ENCODE data around the gene KLK4. TPM values are rescaled to one million over a fixed set of nuclear protein-coding genes. Genes with fewer than 3 reads are reported as not detected.

Gene KLK4, protein sequence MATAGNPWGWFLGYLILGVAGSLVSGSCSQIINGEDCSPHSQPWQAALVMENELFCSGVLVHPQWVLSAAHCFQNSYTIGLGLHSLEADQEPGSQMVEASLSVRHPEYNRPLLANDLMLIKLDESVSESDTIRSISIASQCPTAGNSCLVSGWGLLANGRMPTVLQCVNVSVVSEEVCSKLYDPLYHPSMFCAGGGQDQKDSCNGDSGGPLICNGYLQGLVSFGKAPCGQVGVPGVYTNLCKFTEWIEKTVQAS
- 0.17 TPM for polyA plus RNA-seq (2012; ENCODE audit: low read depth, missing spikeins)

DNA sequence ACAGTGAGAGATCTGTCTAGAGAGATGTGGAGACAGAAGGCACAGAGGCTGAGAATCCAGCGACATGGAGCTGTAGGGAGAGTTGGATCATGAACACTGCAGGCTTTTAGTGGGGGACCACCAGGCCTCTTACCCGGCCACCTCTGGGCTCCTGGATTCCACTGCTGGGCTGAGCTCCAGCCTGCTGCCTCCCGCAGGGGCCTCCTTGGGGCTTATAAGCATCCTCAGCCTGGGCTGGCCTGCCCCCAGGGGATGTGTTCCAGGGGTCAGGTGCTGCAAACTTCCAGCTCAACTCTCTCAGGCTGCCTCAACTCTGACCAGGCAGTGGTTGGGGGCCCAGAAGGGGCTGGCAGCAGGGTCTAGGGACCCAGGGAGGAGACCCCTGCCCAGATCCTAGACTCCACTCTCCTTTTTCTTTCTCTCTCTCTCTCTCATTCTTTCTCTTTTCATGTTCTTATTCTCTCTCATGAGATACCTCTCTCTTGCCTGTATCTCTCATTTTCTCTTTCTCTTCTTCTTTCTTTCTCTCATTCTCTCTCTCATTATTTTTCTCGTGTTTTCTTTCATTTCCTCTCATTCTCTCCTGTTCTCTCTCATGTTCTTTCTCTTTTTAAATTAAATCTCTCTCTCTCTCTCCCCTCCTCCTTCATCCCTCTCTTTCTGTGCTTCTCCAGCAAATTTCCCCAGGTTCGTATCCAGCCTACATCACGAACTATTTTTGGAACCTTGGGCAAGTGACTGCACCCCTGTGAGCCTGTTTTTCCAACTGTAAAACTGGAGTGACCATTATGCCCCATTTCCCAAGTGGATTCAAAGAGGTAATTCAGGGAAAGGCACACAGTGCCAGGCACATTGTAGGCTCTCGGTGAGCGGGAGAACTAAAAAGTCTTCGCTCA, at the start of gene KLK4:
Gene KLK4, minus strand, starts transcription at position 190 of the 896 bp plus-strand sequence. CDS start 657 bp downstream, outside the sequence.
- TF ChIP-seq POLR2AphosphoS5 (IDR thresholded peaks at IDR 0.05; ENCODE audit: low read depth, low read length) = no peak
- TF ChIP-seq TAF1 (IDR thresholded peaks at IDR 0.05; ENCODE audit: low read depth, low read length) = no peak
- no peak for FAIRE-seq

DNA sequence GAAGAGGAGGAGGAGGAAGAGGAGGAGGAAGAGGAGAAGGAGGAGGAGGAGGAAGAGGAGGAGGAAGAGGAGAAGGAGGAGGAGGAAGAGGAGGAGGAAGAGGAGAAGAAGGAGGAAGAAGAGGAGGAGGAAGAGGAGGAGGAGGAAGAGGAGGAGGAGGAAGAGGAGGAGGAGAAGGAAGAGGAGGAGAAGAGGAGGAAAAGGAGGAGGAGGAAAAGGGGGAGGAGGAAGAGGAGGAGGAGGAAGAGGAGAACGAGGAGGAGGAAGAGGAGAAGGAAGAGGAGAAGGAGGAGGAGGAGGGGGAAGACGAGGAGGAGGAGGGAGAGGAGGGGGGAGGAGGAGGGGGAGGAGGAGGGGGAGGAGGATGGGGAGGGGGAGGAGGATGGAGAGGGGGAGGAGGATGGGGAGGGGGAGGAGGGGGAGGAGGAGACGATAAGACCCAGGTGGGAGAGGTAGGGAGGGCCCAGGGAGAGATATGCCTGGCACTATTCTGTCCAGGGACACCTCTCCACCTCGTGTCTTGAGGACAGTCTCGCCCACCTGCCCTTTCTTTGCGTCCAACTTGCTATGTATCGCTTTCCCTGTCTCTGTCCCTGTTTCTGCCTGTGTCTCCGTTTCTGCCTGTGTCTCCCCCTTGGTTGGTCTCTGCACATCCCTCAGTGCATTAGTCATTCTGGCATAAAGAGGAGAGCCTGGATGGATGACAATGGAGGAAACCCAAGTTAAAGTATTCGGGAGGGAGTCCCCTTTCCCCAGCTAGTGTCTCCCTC, 48.7 kb upstream of the KLK4 start:
- DNase-seq (ENCODE audit: insufficient read length, low spot score) (no peak), FAIRE-seq (no peak)
- TF ChIP-seq SPI1 (IDR thresholded peaks at IDR 0.05; ENCODE audit: low read depth, low read length) (no peak), POLR2A (IDR thresholded peaks at IDR 0.05; ENCODE audit: low read depth, low read length) (no peak), POLR2AphosphoS5 (IDR thresholded peaks at IDR 0.05; ENCODE audit: low read depth, low read length) (no peak), TAF1 (IDR thresholded peaks at IDR 0.05; ENCODE audit: low read depth, low read length) (no peak), PAX5 (IDR thresholded peaks at IDR 0.05; ENCODE audit: insufficient read depth, low read length, severe bottlenecking) (no peak)

More for the DNA sequence above, at the start of gene KLK4:
- no peak for DNase-seq (ENCODE audit: insufficient read length, low spot score)

DNA sequence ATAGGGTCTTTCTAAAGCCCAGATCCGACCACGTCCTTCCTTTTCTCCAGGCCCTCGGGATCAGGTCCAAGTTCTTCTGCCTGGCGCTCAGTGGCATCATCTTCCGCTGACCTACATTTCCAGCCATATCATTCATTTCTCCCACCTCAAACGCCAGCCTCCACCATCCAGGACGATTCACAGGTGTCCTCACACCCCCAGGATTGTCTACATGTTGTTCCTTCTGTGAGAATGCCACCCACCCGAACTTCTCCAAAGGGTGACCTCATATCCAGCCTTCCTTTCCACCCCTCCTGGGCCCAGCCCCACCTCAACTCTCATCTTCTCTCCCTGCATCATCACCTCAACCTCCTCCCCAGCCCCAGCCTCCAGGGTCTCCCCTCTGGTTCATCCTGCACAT, 46.4 kb upstream of the KLK4 start:
- no peak for FAIRE-seq

DNA sequence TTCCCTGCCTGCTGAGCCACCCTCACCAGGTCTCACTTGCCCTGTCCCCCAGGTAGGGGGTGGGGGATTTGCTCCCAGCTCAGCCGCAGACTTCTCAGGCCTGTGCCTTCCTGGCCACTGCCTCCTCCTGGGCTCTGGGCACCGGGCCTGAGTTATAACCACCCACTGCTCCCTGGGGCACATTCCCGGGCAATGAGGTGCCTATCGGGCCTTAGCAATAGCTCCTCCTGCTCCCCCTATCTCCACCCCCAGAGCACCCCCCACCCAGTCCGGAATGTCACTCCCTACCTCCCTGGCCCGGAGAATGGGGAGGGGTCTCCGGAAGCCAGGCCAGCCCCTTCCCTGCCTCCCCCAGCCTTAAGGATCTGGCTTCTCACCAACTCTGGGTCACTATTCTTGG, 41.7 kb upstream of the KLK4 start, which contains the start of gene KLK5:
Gene KLK5, minus strand, starts transcription at position 129 of the 400 bp plus-strand sequence. CDS start 381 bp downstream, outside the sequence.
- FAIRE-seq (no peak), DNase-seq (ENCODE audit: insufficient read length, low spot score) (no peak)
- no peak for TF ChIP-seq POLR2A (IDR thresholded peaks at IDR 0.05; ENCODE audit: low read depth, low read length)
- TF ChIP-seq POU2F2 (IDR thresholded peaks at IDR 0.05; ENCODE audit: low read depth, low read length) = no peak
- no peak for TF ChIP-seq POLR2AphosphoS5 (IDR thresholded peaks at IDR 0.05; ENCODE audit: low read depth, low read length)

More for the DNA sequence above, 46.4 kb upstream of the KLK4 start:
- no peak for DNase-seq (ENCODE audit: insufficient read length, low spot score)
- no peak for TF ChIP-seq SPI1 (IDR thresholded peaks at IDR 0.05; ENCODE audit: low read depth, low read length)
- TF ChIP-seq POLR2AphosphoS5 (IDR thresholded peaks at IDR 0.05; ENCODE audit: low read depth, low read length) = no peak
- TF ChIP-seq POLR2A (IDR thresholded peaks at IDR 0.05; ENCODE audit: low read depth, low read length) = no peak
- TF ChIP-seq POU2F2 (IDR thresholded peaks at IDR 0.05; ENCODE audit: low read depth, low read length) = no peak

DNA sequence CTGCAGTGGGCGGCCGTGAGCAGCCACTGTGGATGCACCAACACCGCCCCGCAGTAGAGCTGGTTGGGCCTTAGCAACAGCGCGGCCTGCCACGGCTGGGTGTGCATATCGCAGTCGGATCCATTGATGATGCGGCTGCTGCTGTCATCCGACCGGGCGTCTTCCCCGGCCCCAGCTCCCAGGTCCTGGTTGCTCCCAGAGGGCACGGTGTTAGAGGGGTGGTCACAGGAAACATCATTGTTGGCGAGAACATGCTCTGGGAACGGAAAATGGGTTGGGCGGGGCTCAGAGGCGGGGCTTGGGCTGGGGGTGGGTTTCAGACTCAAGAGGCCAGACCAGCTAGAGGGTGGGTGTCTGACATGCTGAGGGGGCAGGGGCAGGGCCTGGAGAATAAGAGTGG, 38.7 kb upstream of the KLK4 start:
- no peak for DNase-seq (ENCODE audit: insufficient read length, low spot score)
- no peak for TF ChIP-seq TAF1 (IDR thresholded peaks at IDR 0.05; ENCODE audit: low read depth, low read length)
- no peak for TF ChIP-seq SPI1 (IDR thresholded peaks at IDR 0.05; ENCODE audit: low read depth, low read length)
- no peak for TF ChIP-seq POLR2AphosphoS5 (IDR thresholded peaks at IDR 0.05; ENCODE audit: low read depth, low read length)
- TF ChIP-seq POU2F2 (IDR thresholded peaks at IDR 0.05; ENCODE audit: low read depth, low read length) = no peak
- FAIRE-seq = no peak

DNA sequence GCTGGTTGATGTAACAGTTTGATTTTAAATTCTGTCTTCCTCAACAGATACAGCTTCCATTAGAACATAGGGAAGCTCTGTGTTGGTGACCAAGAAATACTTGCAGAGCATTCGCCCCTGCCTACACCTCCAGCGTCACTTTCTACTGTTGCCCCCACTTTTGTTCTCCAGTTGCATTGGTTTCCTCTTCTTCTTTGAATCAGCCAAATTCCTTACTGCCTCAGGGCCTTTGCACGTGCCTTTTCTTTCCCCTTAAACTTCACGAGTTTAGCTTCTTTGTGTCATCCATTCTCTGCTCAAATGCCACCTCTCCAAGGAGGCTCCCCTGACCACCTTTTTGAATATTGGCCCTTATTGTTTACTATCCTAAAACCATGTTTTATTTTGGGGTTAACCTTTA, 35.9 kb upstream of the KLK4 start:
- FAIRE-seq (no peak), DNase-seq (ENCODE audit: insufficient read length, low spot score) (no peak)
- TF ChIP-seq TAF1 (IDR thresholded peaks at IDR 0.05; ENCODE audit: low read depth, low read length) (no peak), POLR2AphosphoS5 (IDR thresholded peaks at IDR 0.05; ENCODE audit: low read depth, low read length) (no peak), POLR2A (IDR thresholded peaks at IDR 0.05; ENCODE audit: low read depth, low read length) (no peak), SPI1 (IDR thresholded peaks at IDR 0.05; ENCODE audit: low read depth, low read length) (no peak), PAX5 (IDR thresholded peaks at IDR 0.05; ENCODE audit: insufficient read depth, low read length, severe bottlenecking) (no peak), POU2F2 (IDR thresholded peaks at IDR 0.05; ENCODE audit: low read depth, low read length) (no peak)

DNA sequence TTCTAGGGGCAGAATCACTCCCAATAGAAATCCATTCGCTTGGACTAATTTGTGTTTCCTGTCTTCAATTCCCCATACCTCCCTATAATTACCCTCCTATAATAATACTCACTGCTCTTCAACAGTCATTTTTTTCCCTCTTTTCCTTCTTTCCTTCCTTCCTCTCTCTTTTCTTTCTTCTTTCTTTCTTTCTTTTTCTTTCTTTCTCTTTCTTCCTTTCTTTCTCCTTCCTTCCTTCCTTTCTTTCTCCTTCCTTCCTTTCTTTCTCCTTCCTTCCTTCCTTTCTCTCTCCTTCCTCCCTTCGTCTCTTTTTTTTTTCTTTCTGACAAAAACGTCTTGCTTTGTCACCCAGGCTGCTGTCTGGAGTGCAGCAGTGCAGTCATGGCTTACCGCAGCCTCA, 33.6 kb upstream of the KLK4 start:
- DNase-seq (ENCODE audit: insufficient read length, low spot score) (no peak), FAIRE-seq (no peak)
- TF ChIP-seq TAF1 (IDR thresholded peaks at IDR 0.05; ENCODE audit: low read depth, low read length) (no peak), SPI1 (IDR thresholded peaks at IDR 0.05; ENCODE audit: low read depth, low read length) (no peak), POLR2AphosphoS5 (IDR thresholded peaks at IDR 0.05; ENCODE audit: low read depth, low read length) (no peak), POLR2A (IDR thresholded peaks at IDR 0.05; ENCODE audit: low read depth, low read length) (no peak), PAX5 (IDR thresholded peaks at IDR 0.05; ENCODE audit: insufficient read depth, low read length, severe bottlenecking) (no peak), POU2F2 (IDR thresholded peaks at IDR 0.05; ENCODE audit: low read depth, low read length) (no peak)

DNA sequence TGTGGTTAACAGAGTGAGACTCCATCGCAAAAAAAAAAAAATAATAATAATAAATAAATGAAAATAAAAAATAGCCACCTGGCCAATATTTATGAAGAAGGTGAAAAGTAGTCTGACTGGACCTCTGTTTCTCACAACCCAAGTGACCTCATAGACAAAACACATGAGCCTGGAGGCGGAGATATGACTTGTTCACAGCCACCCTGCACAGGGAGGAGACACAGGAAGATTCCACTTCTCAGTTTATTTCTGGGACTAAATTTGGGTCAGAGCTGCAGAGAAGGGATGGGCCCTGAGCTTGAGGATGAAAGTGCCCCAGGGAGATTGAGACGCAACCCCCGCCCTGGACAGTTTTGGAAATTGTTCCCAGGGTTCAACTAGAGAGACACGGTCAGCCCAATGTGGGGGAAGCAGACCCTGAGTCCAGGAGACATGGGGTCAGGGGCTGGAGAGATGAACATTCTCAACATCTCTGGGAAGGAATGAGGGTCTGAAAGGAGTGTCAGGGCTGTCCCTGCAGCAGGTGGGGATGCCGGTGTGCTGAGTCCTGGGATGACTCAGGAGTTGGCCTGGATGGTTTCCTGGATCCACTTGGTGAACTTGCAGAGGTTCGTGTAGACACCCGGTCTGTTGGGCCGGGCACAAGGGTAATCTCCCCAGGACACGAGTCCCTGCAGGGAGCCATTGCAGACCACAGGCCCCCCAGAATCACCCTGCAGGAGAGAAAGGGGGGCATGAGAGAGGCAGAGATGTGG, 32.1 kb upstream of the KLK4 start:
- FAIRE-seq = no peak
- DNase-seq (ENCODE audit: insufficient read length, low spot score) = no peak
- TF ChIP-seq SPI1 (IDR thresholded peaks at IDR 0.05; ENCODE audit: low read depth, low read length) (no peak), PAX5 (IDR thresholded peaks at IDR 0.05; ENCODE audit: insufficient read depth, low read length, severe bottlenecking) (no peak), TAF1 (IDR thresholded peaks at IDR 0.05; ENCODE audit: low read depth, low read length) (no peak), POLR2A (IDR thresholded peaks at IDR 0.05; ENCODE audit: low read depth, low read length) (no peak)

DNA sequence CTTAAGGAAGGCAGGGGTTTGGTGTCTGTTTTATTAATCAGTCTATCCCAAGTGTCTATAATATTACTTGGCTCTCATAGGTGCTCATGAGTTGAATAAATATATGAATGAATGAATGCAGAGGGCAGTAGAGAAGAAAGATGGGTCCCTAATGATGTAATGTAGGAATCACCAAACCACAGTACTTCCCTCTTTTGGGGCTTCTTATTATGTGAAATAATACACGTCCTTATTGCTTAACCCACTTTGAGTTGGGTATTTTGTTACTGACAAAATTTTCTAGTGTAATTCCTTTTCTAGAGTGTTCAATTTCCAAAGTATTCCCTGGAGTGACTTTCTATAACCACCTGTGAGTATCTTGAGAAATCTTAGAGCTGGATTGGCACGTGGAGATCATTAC, 28.4 kb upstream of the KLK4 start:
- DNase-seq (ENCODE audit: insufficient read length, low spot score) = no peak
- no peak for FAIRE-seq
- no peak for TF ChIP-seq SPI1 (IDR thresholded peaks at IDR 0.05; ENCODE audit: low read depth, low read length)
- TF ChIP-seq POU2F2 (IDR thresholded peaks at IDR 0.05; ENCODE audit: low read depth, low read length) = no peak
- TF ChIP-seq PAX5 (IDR thresholded peaks at IDR 0.05; ENCODE audit: insufficient read depth, low read length, severe bottlenecking) = no peak
- TF ChIP-seq POLR2AphosphoS5 (IDR thresholded peaks at IDR 0.05; ENCODE audit: low read depth, low read length) = no peak
- no peak for TF ChIP-seq TAF1 (IDR thresholded peaks at IDR 0.05; ENCODE audit: low read depth, low read length)
- no peak for TF ChIP-seq POLR2A (IDR thresholded peaks at IDR 0.05; ENCODE audit: low read depth, low read length)
